Measurements from ENCODE around the gene MKKS. TPM values are rescaled to one million over a fixed set of nuclear protein-coding genes. Genes with fewer than 3 reads are reported as not detected.

MKKS gene
- total RNA-seq, 2 donors from 2014 or later = 13.2 to 13.8 TPM

DNA sequence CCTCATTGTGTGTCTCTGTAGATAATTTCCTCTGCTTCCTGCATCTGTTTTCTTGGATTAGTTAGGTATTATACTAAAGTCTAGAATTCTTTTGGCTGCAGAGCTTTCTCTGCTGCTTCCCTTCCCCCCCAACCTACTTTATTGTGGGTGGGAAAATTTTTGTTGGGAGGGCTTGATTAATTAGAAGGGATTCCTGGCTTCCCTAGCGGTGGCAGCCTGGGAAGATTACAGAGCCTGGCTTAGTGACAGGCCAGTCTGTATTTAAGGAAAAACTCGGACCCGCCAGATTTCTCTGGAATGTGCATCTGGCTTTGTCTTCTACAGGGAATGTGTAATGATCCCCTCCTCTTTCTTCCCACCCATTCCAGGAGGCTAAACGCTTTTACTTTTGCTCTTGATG, 32.3 kb upstream of the MKKS start:
- peaks cover 17% of the 10 kb centered on the region for H3K36me3 Mint-ChIP-seq (ENCODE audit: low read depth)
- peak; percentile 81 for DNase-seq
- peak overlapping the region; percentile 18 for H3K4me3 Mint-ChIP-seq
- Histone ChIP-seq H3K9ac (ENCODE audit: extremely low read depth, low read length, poor library complexity, severe bottlenecking) (peak overlapping the region; percentile 6), H3K36me3 (ENCODE audit: control insufficient read depth, insufficient read depth, low read length) (no peaks in the 10 kb centered on the region), H3K9me3 (ENCODE audit: control insufficient read depth, low read length) (peaks cover 10% of the 10 kb centered on the region), H3K27ac (ENCODE audit: low read depth, low read length) (peak overlapping the region; percentile 86), H3K4me1 (ENCODE audit: control insufficient read depth, insufficient read depth, low read length) (peaks cover 26% of the 10 kb centered on the region), H3K27me3 (ENCODE audit: control insufficient read depth, insufficient read depth, low read length, poor library complexity, severe bottlenecking) (no peaks in the 10 kb centered on the region), H3K4me3 (ENCODE audit: low read length) (no peak overlapping the region)
- 10 to 17% methylated on average over 3 to 4 of the region's 4 CpGs for WGBS, 2 experiments (ENCODE audit: insufficient coverage in 1 of 2, insufficient read length in 1 of 2)
- H3K27me3 Mint-ChIP-seq (ENCODE audit: insufficient read depth) = no peaks in the 10 kb centered on the region
- H3K4me1 Mint-ChIP-seq = peaks cover 44% of the 10 kb centered on the region
- H3K27ac Mint-ChIP-seq = peak overlapping the region; percentile 91
- peaks cover 15% of the 10 kb centered on the region for H3K9me3 Mint-ChIP-seq
- TF ChIP-seq, protein P1, sequence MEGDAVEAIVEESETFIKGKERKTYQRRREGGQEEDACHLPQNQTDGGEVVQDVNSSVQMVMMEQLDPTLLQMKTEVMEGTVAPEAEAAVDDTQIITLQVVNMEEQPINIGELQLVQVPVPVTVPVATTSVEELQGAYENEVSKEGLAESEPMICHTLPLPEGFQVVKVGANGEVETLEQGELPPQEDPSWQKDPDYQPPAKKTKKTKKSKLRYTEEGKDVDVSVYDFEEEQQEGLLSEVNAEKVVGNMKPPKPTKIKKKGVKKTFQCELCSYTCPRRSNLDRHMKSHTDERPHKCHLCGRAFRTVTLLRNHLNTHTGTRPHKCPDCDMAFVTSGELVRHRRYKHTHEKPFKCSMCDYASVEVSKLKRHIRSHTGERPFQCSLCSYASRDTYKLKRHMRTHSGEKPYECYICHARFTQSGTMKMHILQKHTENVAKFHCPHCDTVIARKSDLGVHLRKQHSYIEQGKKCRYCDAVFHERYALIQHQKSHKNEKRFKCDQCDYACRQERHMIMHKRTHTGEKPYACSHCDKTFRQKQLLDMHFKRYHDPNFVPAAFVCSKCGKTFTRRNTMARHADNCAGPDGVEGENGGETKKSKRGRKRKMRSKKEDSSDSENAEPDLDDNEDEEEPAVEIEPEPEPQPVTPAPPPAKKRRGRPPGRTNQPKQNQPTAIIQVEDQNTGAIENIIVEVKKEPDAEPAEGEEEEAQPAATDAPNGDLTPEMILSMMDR (conservative IDR thresholded peaks at IDR 0.05) = peak; percentile 40

DNA sequence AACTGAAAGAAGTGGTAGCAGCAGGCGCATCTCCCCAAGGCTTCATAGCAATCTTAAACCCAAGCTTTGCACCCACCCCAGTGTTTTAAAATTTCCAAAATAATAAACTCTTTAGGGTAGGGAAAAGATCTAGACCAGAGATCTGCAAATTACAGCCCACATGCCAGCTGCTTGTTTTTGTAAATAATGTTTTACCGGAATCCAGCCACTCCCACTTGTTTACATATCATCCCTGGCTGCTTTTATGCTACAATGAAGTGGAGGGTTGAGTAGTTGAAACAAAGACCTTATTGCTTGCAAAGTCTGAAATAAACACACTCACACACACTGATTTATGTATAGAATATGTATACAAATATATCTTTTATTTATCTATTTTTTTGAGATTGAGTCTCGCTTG, 31.1 kb upstream of the MKKS start:
- peaks cover 37% of the 10 kb centered on the region for H3K4me1 Mint-ChIP-seq

DNA sequence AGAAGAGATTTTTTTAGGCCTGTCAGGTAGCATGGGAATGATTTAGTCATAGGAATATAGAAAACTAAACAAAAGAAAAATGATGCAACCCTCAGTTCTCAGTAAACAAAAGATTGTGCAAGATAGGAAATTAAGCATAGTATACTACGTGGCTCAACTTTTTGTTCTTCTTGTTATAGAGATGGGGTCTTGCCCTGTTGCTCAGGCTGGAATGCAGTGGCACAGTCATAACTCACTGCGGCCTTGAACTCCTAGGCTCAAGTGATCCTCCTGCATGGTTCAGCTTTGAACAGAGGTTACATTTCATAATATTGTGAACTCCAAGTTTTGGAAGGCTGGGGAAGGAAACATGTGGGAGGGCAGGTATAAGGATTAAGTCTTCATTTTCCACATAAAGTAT, 29.6 kb upstream of the MKKS start:
- Mint-ChIP-seq H3K27me3 (ENCODE audit: insufficient read depth) (no peaks in the 10 kb centered on the region), H3K4me3 (no peak overlapping the region), H3K9me3 (peaks cover 15% of the 10 kb centered on the region), H3K4me1 (peaks cover 26% of the 10 kb centered on the region), H3K36me3 (ENCODE audit: low read depth) (peaks cover 22% of the 10 kb centered on the region), H3K27ac (no peak overlapping the region)
- Histone ChIP-seq H3K9me3 (ENCODE audit: control insufficient read depth, low read length) (peaks cover 10% of the 10 kb centered on the region), H3K4me1 (ENCODE audit: control insufficient read depth, insufficient read depth, low read length) (peaks cover 14% of the 10 kb centered on the region), H3K4me3 (ENCODE audit: low read length) (no peak overlapping the region), H3K9ac (ENCODE audit: extremely low read depth, low read length, poor library complexity, severe bottlenecking) (no peak overlapping the region), H3K36me3 (ENCODE audit: control insufficient read depth, insufficient read depth, low read length) (no peaks in the 10 kb centered on the region), H3K27me3 (ENCODE audit: control insufficient read depth, insufficient read depth, low read length, poor library complexity, severe bottlenecking) (no peaks in the 10 kb centered on the region), H3K27ac (ENCODE audit: low read depth, low read length) (no peak overlapping the region)
- TF ChIP-seq, protein P1 (conservative IDR thresholded peaks at IDR 0.05) = no peak
- WGBS, 2 experiments (ENCODE audit: insufficient coverage in 1 of 2, insufficient read length in 1 of 2) = 96 to 100% methylated on average over 1 to 2 of the region's 2 CpGs
- DNase-seq = no peak

More for the DNA sequence above, 31.1 kb upstream of the MKKS start:
- TF ChIP-seq, protein P1 (conservative IDR thresholded peaks at IDR 0.05) = no peak
- Histone ChIP-seq H3K27me3 (ENCODE audit: control insufficient read depth, insufficient read depth, low read length, poor library complexity, severe bottlenecking) (no peaks in the 10 kb centered on the region), H3K27ac (ENCODE audit: low read depth, low read length) (peak overlapping the region; percentile 17), H3K9ac (ENCODE audit: extremely low read depth, low read length, poor library complexity, severe bottlenecking) (no peak overlapping the region), H3K36me3 (ENCODE audit: control insufficient read depth, insufficient read depth, low read length) (no peaks in the 10 kb centered on the region), H3K4me1 (ENCODE audit: control insufficient read depth, insufficient read depth, low read length) (peaks cover 18% of the 10 kb centered on the region), H3K4me3 (ENCODE audit: low read length) (no peak overlapping the region), H3K9me3 (ENCODE audit: control insufficient read depth, low read length) (peaks cover 10% of the 10 kb centered on the region)
- no peaks in the 10 kb centered on the region for H3K27me3 Mint-ChIP-seq (ENCODE audit: insufficient read depth)
- H3K36me3 Mint-ChIP-seq (ENCODE audit: low read depth) = peaks cover 17% of the 10 kb centered on the region
- H3K9me3 Mint-ChIP-seq = peaks cover 15% of the 10 kb centered on the region
- DNase-seq = no peak
- no peak overlapping the region for H3K27ac Mint-ChIP-seq
- 89 to 100% methylated on average over 1 to 3 of the region's 3 CpGs for WGBS, 2 experiments (ENCODE audit: insufficient coverage in 1 of 2, insufficient read length in 1 of 2)
- no peak overlapping the region for H3K4me3 Mint-ChIP-seq

All from endodermal cell (in vitro differentiated cells).